ENCODE results near the gene RASA2. TPM values are rescaled to one million over a fixed set of nuclear protein-coding genes. Genes with fewer than 3 reads are reported as not detected.

Gene RASA2
- total and polyA plus RNA-seq, 2 experiments from 2014 or later: 16.6 to 28.6 TPM

DNA sequence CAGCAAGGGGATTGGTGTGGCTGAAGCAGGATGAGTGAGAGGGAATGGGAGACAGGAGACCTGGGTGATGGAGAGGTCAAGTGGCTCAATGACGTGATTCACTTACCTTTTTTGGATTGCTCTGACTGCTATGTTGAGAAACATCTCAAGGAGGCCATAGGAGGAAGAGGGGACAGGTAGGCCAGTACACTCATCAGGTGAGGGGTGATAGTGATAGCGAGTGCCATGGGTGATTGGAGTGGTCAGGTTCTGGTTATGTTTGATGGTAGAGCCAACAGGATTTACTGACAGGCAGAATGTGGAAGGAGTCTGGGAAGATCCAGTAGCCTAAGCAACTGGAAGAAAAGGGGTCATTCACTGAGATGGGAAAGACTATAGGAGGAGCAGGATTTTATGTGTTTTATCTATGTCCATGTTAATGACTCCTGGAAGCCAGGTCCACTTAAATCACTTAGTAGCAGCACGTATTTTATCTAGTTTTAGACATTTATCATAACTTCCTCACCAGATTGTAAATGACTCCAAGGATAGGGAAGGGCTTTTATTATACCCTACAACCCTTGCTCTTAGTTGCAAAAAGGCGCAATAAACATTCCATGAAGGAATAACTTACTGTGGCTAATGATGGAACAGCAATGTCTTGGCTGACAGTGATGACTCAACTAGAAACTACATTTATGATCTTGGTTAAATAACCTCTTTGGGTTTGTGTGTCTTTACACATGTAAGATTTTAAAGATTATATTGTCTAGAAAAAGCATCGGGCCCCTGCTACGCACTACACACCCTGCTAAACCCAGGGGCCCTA lies 131.5 kb downstream of the RASA2 start (continued):
- TF ChIP-seq, protein P1, sequence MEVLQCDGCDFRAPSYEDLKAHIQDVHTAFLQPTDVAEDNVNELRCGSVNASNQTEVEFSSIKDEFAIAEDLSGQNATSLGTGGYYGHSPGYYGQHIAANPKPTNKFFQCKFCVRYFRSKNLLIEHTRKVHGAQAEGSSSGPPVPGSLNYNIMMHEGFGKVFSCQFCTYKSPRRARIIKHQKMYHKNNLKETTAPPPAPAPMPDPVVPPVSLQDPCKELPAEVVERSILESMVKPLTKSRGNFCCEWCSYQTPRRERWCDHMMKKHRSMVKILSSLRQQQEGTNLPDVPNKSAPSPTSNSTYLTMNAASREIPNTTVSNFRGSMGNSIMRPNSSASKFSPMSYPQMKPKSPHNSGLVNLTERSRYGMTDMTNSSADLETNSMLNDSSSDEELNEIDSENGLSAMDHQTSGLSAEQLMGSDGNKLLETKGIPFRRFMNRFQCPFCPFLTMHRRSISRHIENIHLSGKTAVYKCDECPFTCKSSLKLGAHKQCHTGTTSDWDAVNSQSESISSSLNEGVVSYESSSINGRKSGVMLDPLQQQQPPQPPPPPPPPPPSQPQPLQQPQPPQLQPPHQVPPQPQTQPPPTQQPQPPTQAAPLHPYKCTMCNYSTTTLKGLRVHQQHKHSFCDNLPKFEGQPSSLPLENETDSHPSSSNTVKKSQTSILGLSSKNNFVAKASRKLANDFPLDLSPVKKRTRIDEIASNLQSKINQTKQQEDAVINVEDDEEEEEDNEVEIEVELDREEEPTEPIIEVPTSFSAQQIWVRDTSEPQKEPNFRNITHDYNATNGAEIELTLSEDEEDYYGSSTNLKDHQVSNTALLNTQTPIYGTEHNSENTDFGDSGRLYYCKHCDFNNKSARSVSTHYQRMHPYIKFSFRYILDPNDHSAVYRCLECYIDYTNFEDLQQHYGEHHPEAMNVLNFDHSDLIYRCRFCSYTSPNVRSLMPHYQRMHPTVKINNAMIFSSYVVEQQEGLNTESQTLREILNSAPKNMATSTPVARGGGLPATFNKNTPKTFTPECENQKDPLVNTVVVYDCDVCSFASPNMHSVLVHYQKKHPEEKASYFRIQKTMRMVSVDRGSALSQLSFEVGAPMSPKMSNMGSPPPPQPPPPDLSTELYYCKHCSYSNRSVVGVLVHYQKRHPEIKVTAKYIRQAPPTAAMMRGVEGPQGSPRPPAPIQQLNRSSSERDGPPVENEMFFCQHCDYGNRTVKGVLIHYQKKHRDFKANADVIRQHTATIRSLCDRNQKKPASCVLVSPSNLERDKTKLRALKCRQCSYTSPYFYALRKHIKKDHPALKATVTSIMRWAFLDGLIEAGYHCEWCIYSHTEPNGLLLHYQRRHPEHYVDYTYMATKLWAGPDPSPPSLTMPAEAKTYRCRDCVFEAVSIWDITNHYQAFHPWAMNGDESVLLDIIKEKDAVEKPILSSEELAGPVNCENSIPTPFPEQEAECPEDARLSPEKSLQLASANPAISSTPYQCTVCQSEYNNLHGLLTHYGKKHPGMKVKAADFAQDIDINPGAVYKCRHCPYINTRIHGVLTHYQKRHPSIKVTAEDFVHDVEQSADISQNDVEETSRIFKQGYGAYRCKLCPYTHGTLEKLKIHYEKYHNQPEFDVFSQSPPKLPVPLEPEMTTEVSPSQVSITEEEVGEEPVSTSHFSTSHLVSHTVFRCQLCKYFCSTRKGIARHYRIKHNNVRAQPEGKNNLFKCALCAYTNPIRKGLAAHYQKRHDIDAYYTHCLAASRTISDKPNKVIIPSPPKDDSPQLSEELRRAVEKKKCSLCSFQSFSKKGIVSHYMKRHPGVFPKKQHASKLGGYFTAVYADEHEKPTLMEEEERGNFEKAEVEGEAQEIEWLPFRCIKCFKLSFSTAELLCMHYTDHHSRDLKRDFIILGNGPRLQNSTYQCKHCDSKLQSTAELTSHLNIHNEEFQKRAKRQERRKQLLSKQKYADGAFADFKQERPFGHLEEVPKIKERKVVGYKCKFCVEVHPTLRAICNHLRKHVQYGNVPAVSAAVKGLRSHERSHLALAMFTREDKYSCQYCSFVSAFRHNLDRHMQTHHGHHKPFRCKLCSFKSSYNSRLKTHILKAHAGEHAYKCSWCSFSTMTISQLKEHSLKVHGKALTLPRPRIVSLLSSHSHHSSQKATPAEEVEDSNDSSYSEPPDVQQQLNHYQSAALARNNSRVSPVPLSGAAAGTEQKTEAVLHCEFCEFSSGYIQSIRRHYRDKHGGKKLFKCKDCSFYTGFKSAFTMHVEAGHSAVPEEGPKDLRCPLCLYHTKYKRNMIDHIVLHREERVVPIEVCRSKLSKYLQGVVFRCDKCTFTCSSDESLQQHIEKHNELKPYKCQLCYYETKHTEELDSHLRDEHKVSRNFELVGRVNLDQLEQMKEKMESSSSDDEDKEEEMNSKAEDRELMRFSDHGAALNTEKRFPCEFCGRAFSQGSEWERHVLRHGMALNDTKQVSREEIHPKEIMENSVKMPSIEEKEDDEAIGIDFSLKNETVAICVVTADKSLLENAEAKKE (CRISPR knock-in tag; IDR thresholded peaks at IDR 0.05): no peak

DNA sequence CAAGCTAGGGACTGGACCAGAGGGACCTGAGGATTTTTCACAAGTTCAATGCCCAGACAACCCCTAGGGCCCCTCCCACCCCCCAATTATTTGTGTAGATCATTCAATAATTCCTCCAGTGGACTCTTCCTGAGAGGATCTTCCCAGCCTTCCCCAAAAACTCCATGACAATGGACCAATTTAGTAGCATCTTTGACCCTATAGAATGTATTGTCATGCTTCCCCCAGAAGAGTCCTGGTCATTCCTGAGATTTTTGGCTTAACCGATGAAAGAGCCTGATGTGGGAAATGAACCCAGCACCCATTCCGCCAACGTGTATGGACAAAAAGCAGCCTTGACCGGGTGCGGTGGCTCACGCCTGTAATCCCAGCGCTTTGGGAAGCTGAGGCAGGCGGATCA lies 132.1 kb downstream of the RASA2 start:
- Histone ChIP-seq H3K9me2 (ENCODE audit: insufficient read depth) (0 out of 2 replicates have a peak, but pooled peaks cover 6% of the 10 kb centered on the region), H3K4me2 (no peak overlapping the region), H2AFZ (no peak overlapping the region), H3F3A (replicated peaks; ENCODE audit: low read depth) (no peaks in the 10 kb centered on the region), H3K4me1 (ENCODE audit: insufficient read depth) (peaks cover 15% of the 10 kb centered on the region; the same call in 1 of the 2 replicates), H3K79me2 (replicated peaks; ENCODE audit: insufficient read depth) (no peaks in the 10 kb centered on the region), H3K27me3 (ENCODE audit: insufficient read depth) (no peaks in the 10 kb centered on the region), H4K20me1 (replicated peaks; ENCODE audit: insufficient read depth) (no peaks in the 10 kb centered on the region), H3K27ac (ENCODE audit: low read depth) (0 out of 2 replicates have a peak overlapping the region, but pooled peaks have one; percentile 4), H3K36me3 (ENCODE audit: insufficient read depth) (no peaks in the 10 kb centered on the region), H3K4me3 (no peak overlapping the region)
- Mint-ChIP-seq H3K27me3 (ENCODE audit: insufficient read depth, low read depth, poor library complexity) (peaks cover 6% of the 10 kb centered on the region), H3K9me3 (peaks cover 3% of the 10 kb centered on the region; the same call in 1 of the 3 replicates), H3K36me3 (ENCODE audit: low read depth) (no peaks in the 10 kb centered on the region; the same call in 2 of the 3 replicates), H3K4me3 (no peak overlapping the region), H3K27ac (no peak overlapping the region), H3K4me1 (peaks cover 11% of the 10 kb centered on the region)
- ATAC-seq (peak; percentile 46), DNase-seq (ENCODE audit: low spot score) (peak; percentile 54)
- TF ChIP-seq JUNB (IDR thresholded peaks at IDR 0.05; ENCODE audit: unreplicated experiment): no peak
- TF ChIP-seq, protein P2, sequence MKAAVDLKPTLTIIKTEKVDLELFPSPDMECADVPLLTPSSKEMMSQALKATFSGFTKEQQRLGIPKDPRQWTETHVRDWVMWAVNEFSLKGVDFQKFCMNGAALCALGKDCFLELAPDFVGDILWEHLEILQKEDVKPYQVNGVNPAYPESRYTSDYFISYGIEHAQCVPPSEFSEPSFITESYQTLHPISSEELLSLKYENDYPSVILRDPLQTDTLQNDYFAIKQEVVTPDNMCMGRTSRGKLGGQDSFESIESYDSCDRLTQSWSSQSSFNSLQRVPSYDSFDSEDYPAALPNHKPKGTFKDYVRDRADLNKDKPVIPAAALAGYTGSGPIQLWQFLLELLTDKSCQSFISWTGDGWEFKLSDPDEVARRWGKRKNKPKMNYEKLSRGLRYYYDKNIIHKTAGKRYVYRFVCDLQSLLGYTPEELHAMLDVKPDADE (IDR thresholded peaks at IDR 0.05): no peak
- TF ChIP-seq ZNF331 (CRISPR knock-in tag; IDR thresholded peaks at IDR 0.05; ENCODE audit: low read depth): no peak
- no peak for TF ChIP-seq POLR2AphosphoS5 (IDR thresholded peaks at IDR 0.05; ENCODE audit: low read depth)
- no peak for TF ChIP-seq NANOG (IDR thresholded peaks at IDR 0.05; ENCODE audit: borderline replicate concordance)
- TF ChIP-seq EZH2 (IDR thresholded peaks at IDR 0.05; ENCODE audit: low read depth, unreplicated experiment): no peak
- TF ChIP-seq, protein P1 (CRISPR knock-in tag; IDR thresholded peaks at IDR 0.05): no peak

All from GM23338 (cell line).